ENCODE results near the gene CPNE2.

CPNE2 gene

DNA sequence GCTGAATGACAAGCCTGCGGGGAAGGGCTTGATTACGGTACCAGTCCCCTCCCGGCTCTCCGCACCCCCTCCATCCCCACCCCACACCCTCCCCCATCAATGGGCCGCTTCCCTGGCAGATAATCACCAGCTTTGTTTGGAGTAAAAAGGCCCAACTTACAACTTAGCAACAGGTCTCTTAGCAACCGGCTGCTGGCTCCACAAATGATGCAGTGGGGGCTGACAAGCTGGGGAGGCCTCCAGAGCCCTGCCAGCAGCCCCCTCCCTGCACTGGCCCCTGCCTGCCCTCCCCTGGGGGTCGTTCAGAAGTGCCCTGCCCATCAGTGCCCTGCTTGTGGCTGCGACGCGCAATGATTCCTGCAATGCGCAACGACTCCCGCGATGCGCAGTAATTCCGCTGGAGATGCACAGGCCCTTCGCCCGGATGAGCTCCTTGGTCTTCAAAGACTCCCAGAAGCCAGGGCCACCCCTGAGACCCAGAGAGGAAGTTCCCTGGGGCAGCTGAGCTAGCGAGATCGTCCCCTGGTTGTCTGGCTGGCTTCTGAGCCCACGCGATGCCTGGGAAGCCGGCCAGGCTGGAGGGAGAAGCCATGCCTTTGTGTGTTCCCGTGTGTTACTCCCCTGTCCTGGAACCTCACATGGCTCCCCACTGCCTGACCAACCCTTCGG is 23.3 kb downstream of the CPNE2 start:
- in situ Hi-C loops (cut with HindIII; ENCODE audit: low pct_ligation_motif_present, low sequenced_read_pairs): no loop called here
- Histone ChIP-seq H3K4me3 (ENCODE audit: low read depth, low read length) (no peak overlapping the region), H3K27me3 (replicated peaks) (no peaks in the 10 kb centered on the region), H3K27ac (no peak overlapping the region), H3K36me3 (replicated peaks) (no peaks in the 10 kb centered on the region)
- peak; percentile 48 for DNase-seq
- TF ChIP-seq, protein P1, sequence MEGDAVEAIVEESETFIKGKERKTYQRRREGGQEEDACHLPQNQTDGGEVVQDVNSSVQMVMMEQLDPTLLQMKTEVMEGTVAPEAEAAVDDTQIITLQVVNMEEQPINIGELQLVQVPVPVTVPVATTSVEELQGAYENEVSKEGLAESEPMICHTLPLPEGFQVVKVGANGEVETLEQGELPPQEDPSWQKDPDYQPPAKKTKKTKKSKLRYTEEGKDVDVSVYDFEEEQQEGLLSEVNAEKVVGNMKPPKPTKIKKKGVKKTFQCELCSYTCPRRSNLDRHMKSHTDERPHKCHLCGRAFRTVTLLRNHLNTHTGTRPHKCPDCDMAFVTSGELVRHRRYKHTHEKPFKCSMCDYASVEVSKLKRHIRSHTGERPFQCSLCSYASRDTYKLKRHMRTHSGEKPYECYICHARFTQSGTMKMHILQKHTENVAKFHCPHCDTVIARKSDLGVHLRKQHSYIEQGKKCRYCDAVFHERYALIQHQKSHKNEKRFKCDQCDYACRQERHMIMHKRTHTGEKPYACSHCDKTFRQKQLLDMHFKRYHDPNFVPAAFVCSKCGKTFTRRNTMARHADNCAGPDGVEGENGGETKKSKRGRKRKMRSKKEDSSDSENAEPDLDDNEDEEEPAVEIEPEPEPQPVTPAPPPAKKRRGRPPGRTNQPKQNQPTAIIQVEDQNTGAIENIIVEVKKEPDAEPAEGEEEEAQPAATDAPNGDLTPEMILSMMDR (IDR thresholded peaks at IDR 0.05; ENCODE audit: low read depth, low read length, missing control alignments): no peak

DNA sequence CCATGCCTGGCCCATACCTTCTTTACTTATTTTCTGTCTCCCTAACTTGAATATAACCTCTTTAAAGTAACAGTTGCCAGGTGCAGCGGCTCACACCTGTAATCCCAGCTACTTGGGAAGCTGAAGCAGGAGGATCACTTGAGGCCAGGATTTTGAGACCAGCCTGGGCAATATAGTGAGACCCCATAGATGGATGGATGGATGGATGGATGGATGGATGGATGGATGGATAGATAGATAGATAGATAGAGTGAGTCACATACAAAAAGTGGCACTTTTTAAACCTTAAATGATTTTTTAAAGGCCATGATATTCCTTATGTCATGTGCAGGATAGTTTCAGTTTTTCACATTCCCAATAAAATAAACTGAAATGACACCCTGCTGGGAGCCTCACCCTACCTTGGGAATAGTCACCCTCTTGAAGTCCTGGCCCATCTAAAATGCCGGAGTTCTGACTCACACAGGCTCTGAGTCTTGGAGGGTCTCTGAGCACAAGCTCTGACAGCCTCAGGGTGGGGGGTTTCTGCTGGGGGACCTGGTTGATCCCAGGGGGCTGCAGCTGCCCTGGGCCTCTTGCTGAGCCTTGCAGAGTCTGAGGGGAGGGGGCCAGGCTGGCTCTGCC is 26.2 kb downstream of the CPNE2 start:
- in situ Hi-C loops (cut with HindIII; ENCODE audit: low pct_ligation_motif_present, low sequenced_read_pairs): no loop called here
- Histone ChIP-seq H3K36me3 (replicated peaks) (peaks cover 5% of the 10 kb centered on the region), H3K27ac (no peak overlapping the region), H3K4me3 (ENCODE audit: low read depth, low read length) (no peak overlapping the region), H3K27me3 (replicated peaks) (no peaks in the 10 kb centered on the region)
- TF ChIP-seq, protein P1 (IDR thresholded peaks at IDR 0.05; ENCODE audit: low read depth, low read length, missing control alignments): no peak
- no peak for DNase-seq

DNA sequence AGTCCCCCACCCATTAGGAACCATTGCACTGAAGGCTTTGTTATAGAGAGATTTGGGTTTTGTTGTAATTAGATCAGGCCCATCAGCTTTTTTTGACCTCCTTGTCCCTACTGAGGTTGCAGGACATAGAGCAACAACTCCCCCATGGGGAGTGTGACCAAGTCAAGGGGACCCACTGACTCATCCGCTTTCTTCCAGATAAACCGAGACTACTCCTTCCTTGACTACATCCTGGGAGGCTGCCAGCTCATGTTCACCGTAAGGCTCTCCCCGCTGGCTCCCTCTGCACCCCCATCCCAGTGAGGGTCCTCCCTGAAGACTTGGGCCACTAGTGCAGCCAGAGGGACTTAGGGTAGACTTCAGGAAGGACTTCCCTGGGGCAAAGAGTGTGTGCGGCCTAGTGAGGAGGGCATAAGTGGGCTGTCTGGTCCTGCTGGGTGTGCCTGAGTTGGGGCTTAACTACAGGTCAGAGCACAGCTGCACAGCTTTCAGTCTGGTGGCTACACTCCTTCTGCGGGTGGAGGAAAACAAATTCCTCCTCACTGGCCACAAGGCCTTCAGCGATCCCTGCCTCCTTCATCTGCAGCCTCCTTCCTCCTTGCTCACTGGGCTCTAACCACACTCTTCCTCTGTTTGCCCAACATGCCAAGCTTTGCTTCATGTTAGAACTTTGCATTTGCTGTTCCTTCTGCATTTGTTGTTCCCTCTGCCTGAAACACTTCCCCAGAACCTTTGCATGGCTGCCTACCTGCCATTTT is 31.0 kb downstream of the CPNE2 start:
- TF ChIP-seq, protein P1 (IDR thresholded peaks at IDR 0.05; ENCODE audit: low read depth, low read length, missing control alignments): no peak
- Histone ChIP-seq H3K4me3 (ENCODE audit: low read depth, low read length) (no peak overlapping the region), H3K36me3 (replicated peaks) (peaks cover 5% of the 10 kb centered on the region), H3K27ac (no peak overlapping the region), H3K27me3 (replicated peaks) (no peaks in the 10 kb centered on the region)
- peak; percentile 35 for DNase-seq
- in situ Hi-C loops (cut with HindIII; ENCODE audit: low pct_ligation_motif_present, low sequenced_read_pairs): no loop called here

DNA sequence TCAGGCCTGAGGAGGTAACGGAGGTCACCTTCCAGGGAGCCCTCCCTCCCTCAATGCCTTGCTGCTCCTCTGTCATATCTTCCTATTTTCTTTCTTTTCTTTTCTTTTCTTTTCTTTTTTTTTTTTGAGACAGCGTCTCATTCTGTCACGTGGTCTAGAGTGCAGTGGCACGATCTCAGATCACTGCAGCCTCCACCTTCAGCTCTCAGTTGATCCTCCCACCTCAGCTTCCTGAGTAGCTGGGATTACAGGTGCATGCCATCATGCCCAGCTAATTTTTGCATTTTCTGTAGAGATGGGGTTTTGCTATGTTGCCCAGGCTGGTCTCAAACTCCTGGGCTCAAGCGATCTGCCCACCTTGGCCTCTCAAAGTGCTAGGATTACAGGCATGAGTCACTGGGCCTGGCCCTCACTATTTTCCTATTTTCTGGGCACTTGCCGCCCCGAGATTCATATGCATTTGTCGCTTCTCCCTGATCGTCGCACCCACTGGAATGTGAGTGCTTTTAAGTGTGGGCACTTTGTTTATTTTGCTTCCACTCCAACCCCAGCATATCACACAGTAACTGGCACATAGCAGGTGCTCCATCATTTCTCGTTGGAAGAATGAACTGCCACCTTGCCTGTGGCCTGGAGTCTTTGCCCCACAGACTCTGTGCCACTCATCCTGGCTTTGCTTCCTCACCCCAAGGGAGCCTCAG is 31.7 kb downstream of the CPNE2 start:
- no peak for DNase-seq
- H3K36me3 ChIP-seq (replicated peaks): peaks cover 5% of the 10 kb centered on the region
- in situ Hi-C loops (cut with HindIII; ENCODE audit: low pct_ligation_motif_present, low sequenced_read_pairs): no loop called here

DNA sequence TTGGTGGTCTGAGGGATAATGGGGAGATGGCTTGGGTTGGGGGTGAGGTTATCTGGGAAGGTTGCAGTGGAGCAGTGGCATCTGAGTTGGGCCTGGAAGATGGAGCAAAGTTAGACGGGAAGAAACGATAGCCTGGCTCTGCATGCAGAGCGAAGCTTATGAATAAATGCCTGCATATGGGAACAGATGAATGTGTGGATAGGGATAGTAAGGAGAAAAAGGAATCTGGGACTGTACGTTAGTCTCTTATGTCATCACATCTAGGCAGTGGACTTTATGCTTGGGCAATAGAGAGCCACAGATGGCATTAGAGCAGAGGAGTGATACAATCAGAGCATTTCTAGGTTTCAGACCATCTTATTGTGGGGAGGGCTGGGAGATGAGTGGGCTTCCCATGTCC is 33.0 kb downstream of the CPNE2 start:
- no peak for DNase-seq
- Histone ChIP-seq H3K4me3 (ENCODE audit: low read depth, low read length) (no peak overlapping the region), H3K27ac (no peak overlapping the region), H3K27me3 (replicated peaks) (no peaks in the 10 kb centered on the region), H3K36me3 (replicated peaks) (peaks cover 5% of the 10 kb centered on the region)
- TF ChIP-seq, protein P1 (IDR thresholded peaks at IDR 0.05; ENCODE audit: low read depth, low read length, missing control alignments): no peak
- in situ Hi-C loops (cut with HindIII; ENCODE audit: low pct_ligation_motif_present, low sequenced_read_pairs): no loop called here

More for the DNA sequence above, 31.7 kb downstream of the CPNE2 start:
- H3K27me3 ChIP-seq (replicated peaks): no peaks in the 10 kb centered on the region
- H3K27ac ChIP-seq: no peak overlapping the region
- TF ChIP-seq, protein P1 (IDR thresholded peaks at IDR 0.05; ENCODE audit: low read depth, low read length, missing control alignments): no peak
- no peak overlapping the region for H3K4me3 ChIP-seq (ENCODE audit: low read depth, low read length)

Data from brain microvascular endothelial cell (primary cell).